ENCODE measurements around the gene DYNLL1. TPM values are rescaled to one million over a fixed set of nuclear protein-coding genes. Genes with fewer than 3 reads are reported as not detected.

DYNLL1 gene
- total RNA-seq, 1 donor from 2014 or later = 241 TPM

Other genes with a start within 250 kb of the DYNLL1 start
- 49.3 and 73.2 TPM in 2 replicates for gene PXN, start 230.4 kb upstream of the DYNLL1 start, total RNA-seq
- gene RNU4-2, start 204.2 kb upstream of the DYNLL1 start, total RNA-seq = under 0.01 TPM in 2 replicates
- under 0.01 TPM in 2 replicates for gene RNU4-1, start 202.9 kb upstream of the DYNLL1 start, total RNA-seq
- gene SIRT4, start 193.8 kb upstream of the DYNLL1 start, total RNA-seq = 1.5 and 1.8 TPM in 2 replicates
- not detected in 2 replicates for gene PLA2G1B, start 168.3 kb upstream of the DYNLL1 start, total RNA-seq
- gene MSI1, start 126.9 kb upstream of the DYNLL1 start, total RNA-seq = not detected in 2 replicates
- 417 and 434 TPM in 2 replicates for gene COX6A1, start 58.0 kb upstream of the DYNLL1 start, total RNA-seq
- gene TRIAP1, start 49.7 kb upstream of the DYNLL1 start, total RNA-seq = 25.7 and 30.3 TPM in 2 replicates
- gene GATC, start 49.7 kb upstream of the DYNLL1 start, total RNA-seq = 16.9 and 19.3 TPM in 2 replicates
- 259 and 284 TPM in 2 replicates for gene SRSF9, start 26.4 kb upstream of the DYNLL1 start, total RNA-seq
- 16.6 and 25.7 TPM in 2 replicates for gene COQ5, start 33.0 kb downstream of the DYNLL1 start, total RNA-seq
- 78.6 and 131 TPM in 2 replicates for gene RNF10, start 38.2 kb downstream of the DYNLL1 start, total RNA-seq
- gene POP5, start 85.3 kb downstream of the DYNLL1 start, total RNA-seq = 20.7 and 25.2 TPM in 2 replicates
- gene CABP1, start 144.5 kb downstream of the DYNLL1 start, total RNA-seq = not detected in 2 replicates
- 31.7 and 45.1 TPM in 2 replicates for gene MLEC, start 191.0 kb downstream of the DYNLL1 start, total RNA-seq
- gene UNC119B, start 214.3 kb downstream of the DYNLL1 start, total RNA-seq = 16.3 and 17.6 TPM in 2 replicates
- 27.7 and 36.2 TPM in 2 replicates for gene ACADS, start 229.7 kb downstream of the DYNLL1 start, total RNA-seq

Measured in dermis microvascular lymphatic vessel endothelial cell (primary cell).